ENCODE results near the gene WWC2.

GRCh38 chr4:183348706-183349659 is 249.9 kb downstream of the WWC2 start:
- TF ChIP-seq CTCF (IDR thresholded peaks at IDR 0.05; ENCODE audit: insufficient read depth, low read length, poor library complexity, severe bottlenecking) (no peak), EZH2phosphoT487 (conservative IDR thresholded peaks at IDR 0.05; ENCODE audit: low read length) (no peak)
